ENCODE measurements around the gene STK11. TPM values are rescaled to one million over a fixed set of nuclear protein-coding genes. Genes with fewer than 3 reads are reported as not detected.
A peak's percentile ranks its signal among the peaks of the same experiment; 100 is the strongest.

The STK11 gene
- polyA plus RNA-seq, 1 donor from 2014 or later, result 51.6 TPM

GRCh38 chr19:1263188-1263587, 57.6 kb downstream of the STK11 start:
- H3F3A ChIP-seq (ENCODE audit: insufficient read depth, low read length, poor library complexity, severe bottlenecking), result no peaks in the 10 kb centered on the region
- no peak overlapping the region for H3K27ac ChIP-seq (ENCODE audit: low read length)
- H3K9ac ChIP-seq (ENCODE audit: low read length), result no peak overlapping the region
- H3K4me3 ChIP-seq (ENCODE audit: low read length), result no peak overlapping the region
- no peak overlapping the region for H3K4me2 ChIP-seq (ENCODE audit: low read length)
- no peaks in the 10 kb centered on the region for H3K36me3 ChIP-seq (ENCODE audit: insufficient read depth, low read length)
- H2AFZ ChIP-seq (ENCODE audit: low read depth, low read length), result no peak overlapping the region
- H4K20me1 ChIP-seq (ENCODE audit: insufficient read depth), result no peaks in the 10 kb centered on the region
- no peaks in the 10 kb centered on the region for H3K9me3 ChIP-seq (ENCODE audit: low read length)
- TF ChIP-seq MXI1 (conservative IDR thresholded peaks at IDR 0.05; ENCODE audit: poor library complexity, severe bottlenecking), result no peak
- TF ChIP-seq SMC3 (conservative IDR thresholded peaks at IDR 0.05; ENCODE audit: poor library complexity), result no peak
- no peak for TF ChIP-seq EP300 (conservative IDR thresholded peaks at IDR 0.05; ENCODE audit: poor library complexity, severe bottlenecking)
- no peak for TF ChIP-seq POLR2AphosphoS5 (IDR thresholded peaks at IDR 0.05)
- TF ChIP-seq CTCF (IDR thresholded peaks at IDR 0.05; ENCODE audit: poor library complexity, severe bottlenecking), result no peak
- no peak for TF ChIP-seq TAF1 (IDR thresholded peaks at IDR 0.05; ENCODE audit: low read depth)
- H3K79me2 ChIP-seq (replicated peaks; ENCODE audit: insufficient read depth, low read length), result peaks cover 31% of the 10 kb centered on the region
- no peaks in the 10 kb centered on the region for H3K9me2 ChIP-seq (ENCODE audit: insufficient read depth, low read length)
- no peaks in the 10 kb centered on the region for H3K27me3 ChIP-seq (ENCODE audit: insufficient read depth, low read depth, low read length)

GRCh38 chr19:1264801-1265614, 59.4 kb downstream of the STK11 start:
- Histone ChIP-seq H3K9me3 (ENCODE audit: low read length) (no peaks in the 10 kb centered on the region), H3K27ac (ENCODE audit: low read length) (peak overlapping the region; percentile 51), H3F3A (ENCODE audit: insufficient read depth, low read length, poor library complexity, severe bottlenecking) (no peaks in the 10 kb centered on the region), H3K36me3 (ENCODE audit: insufficient read depth, low read length) (no peaks in the 10 kb centered on the region), H2AFZ (ENCODE audit: low read depth, low read length) (no peak overlapping the region), H3K9ac (ENCODE audit: low read length) (peak overlapping the region; percentile 47), H3K4me2 (ENCODE audit: low read length) (no peak overlapping the region), H3K79me2 (replicated peaks; ENCODE audit: insufficient read depth, low read length) (peaks cover 24% of the 10 kb centered on the region), H3K4me3 (ENCODE audit: low read length) (peak overlapping the region; percentile 43), H3K9me2 (ENCODE audit: insufficient read depth, low read length) (no peaks in the 10 kb centered on the region), H4K20me1 (ENCODE audit: insufficient read depth) (peaks cover 4% of the 10 kb centered on the region), H3K27me3 (ENCODE audit: insufficient read depth, low read depth, low read length) (no peaks in the 10 kb centered on the region)
- no peak for TF ChIP-seq POLR2AphosphoS5 (IDR thresholded peaks at IDR 0.05)
- TF ChIP-seq RAD21 (conservative IDR thresholded peaks at IDR 0.05), result no peak
- TF ChIP-seq TAF1 (IDR thresholded peaks at IDR 0.05; ENCODE audit: low read depth), result no peak
- TF ChIP-seq EZH2 (IDR thresholded peaks at IDR 0.05; ENCODE audit: borderline replicate concordance, insufficient read depth, low read length, poor library complexity, severe bottlenecking), result no peak
- no peak for TF ChIP-seq CTCF (IDR thresholded peaks at IDR 0.05; ENCODE audit: poor library complexity, severe bottlenecking)

Measured in neural cell (in vitro differentiated cells).